H9 (cell line): Measurements from ENCODE around the gene ADGRF5. TPM values are rescaled to one million over a fixed set of nuclear protein-coding genes. Genes with fewer than 3 reads are reported as not detected.

Experiments used
- DNase-seq: peaks from one replicate; pipeline ENCODE4 v3.0.0-alpha.2; 2017
- H2AFZ ChIP-seq: one replicate; pipeline ENCODE4 v1.6.1; 2013; ENCODE audit warnings: mild to moderate bottlenecking, low read length, control low read depth, moderate library complexity
- H2AK5ac ChIP-seq: 2 replicates; pipeline ENCODE4 v1.6.1; 2013; ENCODE audit warnings: low read length, control low read depth, mixed read lengths; ENCODE audit not compliant: insufficient read length
- H2BK120ac ChIP-seq: one replicate; pipeline ENCODE4 v1.6.1; 2013; ENCODE audit warnings: low read depth, mild to moderate bottlenecking, low read length, control low read depth, inconsistent platforms; ENCODE audit not compliant: poor library complexity, severe bottlenecking
- H2BK12ac ChIP-seq: 2 replicates; pipeline ENCODE4 v1.6.1; 2013; ENCODE audit warnings: low read length, control low read depth, mixed read lengths, low read depth; ENCODE audit not compliant: insufficient read length
- H2BK15ac ChIP-seq: 2 replicates; pipeline ENCODE4 v1.6.1; 2013; ENCODE audit warnings: low read depth, low read length, control low read depth
- H2BK20ac ChIP-seq: one replicate; pipeline ENCODE4 v1.6.1; 2013; ENCODE audit warnings: low read depth, mild to moderate bottlenecking, low read length, control low read depth, inconsistent platforms; ENCODE audit not compliant: poor library complexity, severe bottlenecking
- H2BK5ac ChIP-seq: 2 replicates; pipeline ENCODE4 v1.6.1; 2013; ENCODE audit warnings: low read length, control low read depth, mixed read lengths; ENCODE audit not compliant: insufficient read length
- H3K14ac ChIP-seq: 2 replicates; pipeline ENCODE4 v1.6.1; 2013; ENCODE audit warnings: low read length, control low read depth; ENCODE audit not compliant: insufficient read depth
- H3K18ac ChIP-seq: 2 replicates; pipeline ENCODE4 v1.6.1; 2013; ENCODE audit warnings: low read depth, mild to moderate bottlenecking, mixed read lengths, low read length, control low read depth; ENCODE audit not compliant: insufficient read length
- H3K23ac ChIP-seq: 2 replicates; pipeline ENCODE4 v1.6.1; 2013; ENCODE audit warnings: low read length, control low read depth, mixed read lengths, low read depth; ENCODE audit not compliant: insufficient read length
- H3K23me2 ChIP-seq: 2 replicates; pipeline ENCODE4 v1.6.1; 2013; ENCODE audit warnings: low read depth, mild to moderate bottlenecking, mixed read lengths, low read length, control low read depth; ENCODE audit not compliant: insufficient read length, poor library complexity, severe bottlenecking
- H3K27ac ChIP-seq: 2 replicates; pipeline ENCODE4 v1.5.1; 2013; ENCODE audit warnings: low read length, control low read depth, mixed read lengths, low read depth; ENCODE audit not compliant: insufficient read length
- H3K27me3 ChIP-seq: 2 replicates; pipeline ENCODE4 v1.6.1; 2013; ENCODE audit warnings: low read length, control low read depth, inconsistent platforms; ENCODE audit not compliant: insufficient read depth
- H3K4ac ChIP-seq: 2 replicates; pipeline ENCODE4 v1.6.1; 2013; ENCODE audit warnings: low read depth, mild to moderate bottlenecking, control low read depth, inconsistent platforms, low read length, moderate library complexity
- H3K4me1 ChIP-seq: 2 replicates; pipeline ENCODE4 v1.6.1; 2013; ENCODE audit warnings: low read length, control low read depth, inconsistent platforms; ENCODE audit not compliant: insufficient read depth
- H3K4me2 ChIP-seq: 2 replicates; pipeline ENCODE4 v1.6.1; 2013; ENCODE audit warnings: low read length, control low read depth, mixed read lengths; ENCODE audit not compliant: insufficient read length, insufficient read depth
- H3K56ac ChIP-seq: 2 replicates; pipeline ENCODE4 v1.6.1; 2013; ENCODE audit warnings: low read depth, mild to moderate bottlenecking, mixed read lengths, low read length, control low read depth; ENCODE audit not compliant: insufficient read length
- H3K79me1 ChIP-seq: 2 replicates; pipeline ENCODE4 v1.6.1; 2013; ENCODE audit warnings: low read depth, mild to moderate bottlenecking, moderate library complexity, low read length, control low read depth, inconsistent platforms; ENCODE audit not compliant: insufficient read depth, poor library complexity, severe bottlenecking
- H3K79me2 ChIP-seq: 2 replicates; pipeline ENCODE4 v1.6.1; 2013; ENCODE audit warnings: low read length, control low read depth, inconsistent platforms; ENCODE audit not compliant: insufficient read depth
- H3K9ac ChIP-seq: 2 replicates; pipeline ENCODE4 v1.6.1; 2013; ENCODE audit warnings: low read length, control low read depth, mixed read lengths; ENCODE audit not compliant: insufficient read length; ENCODE audit errors: extremely low read depth
- H3K9me3 ChIP-seq: one replicate; pipeline ENCODE4 v1.6.1; 2013; ENCODE audit warnings: low read depth, low read length, inconsistent platforms; ENCODE audit not compliant: control insufficient read depth
- H3T11ph ChIP-seq: one replicate; pipeline ENCODE4 v1.6.1; 2013; ENCODE audit warnings: mild to moderate bottlenecking, low read length, control low read depth, inconsistent platforms
- H4K20me1 ChIP-seq: one replicate; pipeline ENCODE4 v1.6.1; 2013; ENCODE audit not compliant: control insufficient read depth, insufficient read length, insufficient read depth
- H4K5ac ChIP-seq: 2 replicates; pipeline ENCODE4 v1.6.1; 2013; ENCODE audit warnings: low read depth, mild to moderate bottlenecking, mixed read lengths, low read length, control low read depth; ENCODE audit not compliant: insufficient read length
- H4K8ac ChIP-seq: replicated peaks from 2 replicates; pipeline ENCODE4 v1.6.1; 2013; ENCODE audit warnings: low read length, control low read depth, mixed read lengths, low read depth; ENCODE audit not compliant: insufficient read length
- H4K91ac ChIP-seq: 2 replicates; pipeline ENCODE4 v1.6.1; 2013; ENCODE audit warnings: low read depth, mild to moderate bottlenecking, moderate library complexity, mixed read lengths, low read length, control low read depth; ENCODE audit not compliant: insufficient read length
- H3K27ac Mint-ChIP-seq, 3 experiments: 2 replicates in 2 of 3; 3 replicates in 1 of 3; pipeline ENCODE4 v1.8.0; 2020 to 2021; ENCODE audit warnings: mixed read lengths in 3 of 3, mild to moderate bottlenecking in 1 of 3, moderate library complexity in 1 of 3
- H3K27me3 Mint-ChIP-seq: 2 replicates; pipeline ENCODE4 v1.8.0; 2021; ENCODE audit warnings: low read depth, mild to moderate bottlenecking, moderate library complexity, mixed read lengths
- H3K36me3 Mint-ChIP-seq, 3 experiments: 2 replicates in 2 of 3; 3 replicates in 1 of 3; pipeline ENCODE4 v1.8.0; 2020 to 2021; ENCODE audit warnings: low read depth in 3 of 3, mixed read lengths in 3 of 3; ENCODE audit not compliant: insufficient read depth in 1 of 3
- H3K4me1 Mint-ChIP-seq, 2 experiments: 2 replicates each; pipeline ENCODE4 v1.8.0; 2020; ENCODE audit warnings: mixed read lengths in 2 of 2
- H3K4me3 Mint-ChIP-seq, 2 experiments: 2 replicates in 1 of 2; 3 replicates in 1 of 2; pipeline ENCODE4 v1.8.0; 2020 to 2021; ENCODE audit warnings: mild to moderate bottlenecking in 2 of 2, mixed read lengths in 2 of 2, moderate library complexity in 1 of 2
- H3K9me3 Mint-ChIP-seq, 2 experiments: 2 replicates in 1 of 2; 3 replicates in 1 of 2; pipeline ENCODE4 v1.8.0; 2020; ENCODE audit warnings: mild to moderate bottlenecking in 2 of 2, mixed read lengths in 2 of 2, moderate library complexity in 1 of 2
- CTCF ChIP-seq: fragments of 200-600 bp; sonication (generic); conservative IDR thresholded peaks from 3 replicates; pipeline ENCODE4 v1.8.0; 2021; ENCODE audit warnings: antibody characterized with exemption, mild to moderate bottlenecking
- WGBS: extraction: QIAGEN DNeasy Blood & Tissue Kit; methylation state at CpG from one replicate; pipeline ENCODE4 v1.1.7; 2013; ENCODE audit warnings: missing lambda C conversion rate, low lambda C conversion rate, mixed read lengths; ENCODE audit not compliant: insufficient read length; ENCODE audit errors: extremely low coverage; 5-methylcytosine and 5-hydroxymethylcytosine counted together
- total RNA-seq: library from RNA; stranded (reverse); gene quantifications from 2 replicates; pipeline ENCODE4 v1.2.1, GENCODE V29; 2021

ADGRF5 gene
- total RNA-seq, 1 experiment from 2014 or later = not detected

DNA sequence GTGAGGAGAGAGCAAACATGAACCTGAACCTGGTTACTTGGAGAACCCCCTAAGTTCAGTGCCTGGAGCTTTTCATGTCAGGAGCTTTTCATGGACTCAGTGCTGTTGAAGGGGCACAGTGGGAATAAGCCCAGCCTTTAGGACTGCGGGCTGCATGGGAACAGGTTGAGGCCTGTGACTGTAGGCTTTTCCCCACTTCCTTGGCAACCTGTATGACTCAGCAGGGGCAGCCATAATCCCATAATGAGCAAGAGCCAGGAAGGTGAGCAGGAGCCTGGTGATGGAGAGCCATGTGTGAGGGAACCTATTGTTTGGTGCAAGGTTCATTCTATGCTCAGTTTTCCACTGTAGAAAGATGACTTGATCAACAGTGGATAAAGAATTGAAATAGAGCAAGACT, 105.1 kb downstream of the ADGRF5 start:
- Histone ChIP-seq H3K14ac (no peak overlapping the region), H2BK12ac (no peak overlapping the region), H2BK5ac (no peak overlapping the region), H3K56ac (no peak overlapping the region), H3K23ac (no peak overlapping the region), H3K4ac (no peak overlapping the region), H3K27ac (no peak overlapping the region), H2AK5ac (no peak overlapping the region), H4K20me1 (no peaks in the 10 kb centered on the region), H2BK20ac (no peak overlapping the region), H3K79me2 (no peaks in the 10 kb centered on the region), H3K23me2 (no peaks in the 10 kb centered on the region), H3K27me3 (no peaks in the 10 kb centered on the region), H4K5ac (no peak overlapping the region), H3T11ph (no peak overlapping the region), H4K91ac (no peak overlapping the region), H3K9me3 (no peaks in the 10 kb centered on the region), H3K9ac (no peak overlapping the region), H3K79me1 (no peaks in the 10 kb centered on the region), H4K8ac (no peak overlapping the region), H2BK120ac (no peak overlapping the region), H2BK15ac (no peak overlapping the region), H3K18ac (no peak overlapping the region), H3K4me1 (no peaks in the 10 kb centered on the region), H2AFZ (no peak overlapping the region), H3K4me2 (no peak overlapping the region)
- H3K4me1 Mint-ChIP-seq = peaks cover 0 to 2% of the 10 kb centered on the region in 2 experiments; a peak in 1 of 4 replicates
- no peak for DNase-seq
- WGBS = no CpG with 5 or more reads among the region's 1 CpG
- no peak overlapping the region for H3K4me3 Mint-ChIP-seq
- TF ChIP-seq CTCF = no peak
- H3K27ac Mint-ChIP-seq = no peak overlapping the region
- no peaks in the 10 kb centered on the region for H3K27me3 Mint-ChIP-seq
- no peaks in the 10 kb centered on the region; a peak in 2 of 5 replicates for H3K9me3 Mint-ChIP-seq
- H3K36me3 Mint-ChIP-seq = no peaks in the 10 kb centered on the region; a peak in 2 of 7 replicates
